Mucosa of stomach (tissue), 1 donor: Measurements from ENCODE around the gene MIDN.
"Not testable (repeated sequence)": the region's sequence is repeated elsewhere in the genome, so short reads cannot be mapped to it uniquely, and the experiment has no call there.

Experiments used
- H3K27me3 ChIP-seq: one replicate; pipeline ENCODE4 v1.7.0; 2013; ENCODE audit warnings: mild to moderate bottlenecking, low read length; ENCODE audit not compliant: control insufficient read depth, insufficient read depth
- H3K36me3 ChIP-seq: one replicate; pipeline ENCODE4 v1.7.0; 2013; ENCODE audit warnings: low read length; ENCODE audit not compliant: control insufficient read depth, insufficient read depth
- H3K4me1 ChIP-seq: one replicate; pipeline ENCODE4 v1.7.0; 2013; ENCODE audit warnings: mild to moderate bottlenecking, low read length; ENCODE audit not compliant: control insufficient read depth, insufficient read depth
- H3K4me3 ChIP-seq: one replicate; pipeline ENCODE4 v1.7.0; 2013; ENCODE audit warnings: low read length
- H3K9ac ChIP-seq: one replicate; pipeline ENCODE4 v1.7.0; 2013; ENCODE audit warnings: mild to moderate bottlenecking, low read length, moderate library complexity
- H3K9me3 ChIP-seq: one replicate; pipeline ENCODE4 v1.7.0; 2013; ENCODE audit warnings: mild to moderate bottlenecking, low read length, moderate library complexity; ENCODE audit not compliant: control insufficient read depth
- donor health status: Pancreatic carcinoma.

Gene MIDN

DNA sequence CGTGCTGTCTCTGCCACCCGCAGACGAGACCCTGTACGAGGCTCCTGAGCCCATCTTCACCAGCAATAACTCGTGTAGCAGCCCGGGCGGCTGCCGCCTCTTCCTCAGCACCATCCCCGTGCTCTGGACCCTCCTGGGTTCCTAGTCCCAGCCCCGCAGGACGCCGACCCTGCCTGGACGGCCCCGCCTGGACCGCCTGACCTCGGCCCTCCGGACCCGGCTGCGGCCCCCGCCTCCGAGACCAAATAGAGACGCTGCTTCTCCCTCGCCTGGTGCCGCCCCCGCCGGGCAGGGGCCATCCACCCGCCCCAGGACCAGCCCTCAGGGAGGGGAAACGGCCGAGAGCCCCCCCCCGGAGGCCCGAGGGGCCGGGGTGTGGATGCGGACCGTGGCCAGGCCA lies 51.4 kb downstream of the MIDN start:
- Histone ChIP-seq H3K36me3 (no peaks in the 10 kb centered on the region), H3K9ac (no peak overlapping the region), H3K4me1 (peaks cover 17% of the 10 kb centered on the region), H3K27me3 (peaks cover 13% of the 10 kb centered on the region), H3K9me3 (no peaks in the 10 kb centered on the region), H3K4me3 (no peak overlapping the region)

- no peaks in the 10 kb centered on the region for H3K9me3 ChIP-seq
- H3K9ac ChIP-seq: no peak overlapping the region
- peaks cover 6% of the 10 kb centered on the region for H3K27me3 ChIP-seq
- H3K4me1 ChIP-seq: peaks cover 16% of the 10 kb centered on the region
- no peak overlapping the region for H3K4me3 ChIP-seq
- H3K36me3 ChIP-seq: no peaks in the 10 kb centered on the region
Observed at GRCh38 chr19:1300744-1301490, 52.5 kb downstream of the MIDN start.

GRCh38 chr19:1302533-1303239 lies 54.3 kb downstream of the MIDN start:
- H3K4me3 ChIP-seq: no peak overlapping the region
- H3K36me3 ChIP-seq: no peaks in the 10 kb centered on the region
- H3K27me3 ChIP-seq: no peaks in the 10 kb centered on the region
- peaks cover 16% of the 10 kb centered on the region for H3K4me1 ChIP-seq
- no peak overlapping the region for H3K9ac ChIP-seq
- no peaks in the 10 kb centered on the region for H3K9me3 ChIP-seq

DNA sequence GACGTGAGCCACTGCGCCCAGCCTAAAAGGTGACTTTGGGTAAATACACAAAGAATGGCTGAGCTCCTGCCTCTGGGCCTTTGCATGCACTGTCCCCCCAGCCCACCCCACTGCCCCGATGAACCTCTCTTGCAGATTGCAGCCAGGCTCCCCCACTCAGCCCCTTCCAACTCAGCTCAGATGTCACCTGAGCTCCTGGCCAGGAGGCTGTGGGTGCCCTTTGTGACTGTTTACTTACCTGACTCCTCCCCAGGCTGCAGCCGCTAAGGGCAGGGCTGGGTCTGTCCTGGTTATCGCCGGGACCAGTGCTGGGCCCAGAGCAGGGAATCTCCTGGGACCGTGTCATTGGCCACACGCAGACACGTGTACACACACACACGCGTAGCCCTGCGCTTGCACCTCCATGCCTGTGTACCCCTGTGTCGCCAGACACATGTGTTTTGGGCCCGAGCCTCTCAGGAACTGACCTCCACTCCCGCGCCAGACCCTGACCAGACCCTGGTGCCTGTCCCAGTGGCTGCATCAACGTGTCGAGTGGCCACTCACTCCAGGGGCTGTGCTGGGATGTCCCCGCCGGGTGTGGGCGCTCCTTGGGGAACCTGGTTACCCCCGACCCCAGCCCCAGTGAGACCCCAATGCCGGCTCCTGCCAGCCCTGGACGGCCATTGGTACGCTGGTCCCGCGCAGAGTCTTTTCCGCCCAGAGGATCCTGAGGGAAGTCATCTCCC lies 56.0 kb downstream of the MIDN start:
- H3K4me1 ChIP-seq: peaks cover 16% of the 10 kb centered on the region
- H3K4me3 ChIP-seq: no peak overlapping the region
- no peak overlapping the region for H3K9ac ChIP-seq
- no peaks in the 10 kb centered on the region for H3K27me3 ChIP-seq
- no peaks in the 10 kb centered on the region for H3K36me3 ChIP-seq
- no peaks in the 10 kb centered on the region for H3K9me3 ChIP-seq

DNA sequence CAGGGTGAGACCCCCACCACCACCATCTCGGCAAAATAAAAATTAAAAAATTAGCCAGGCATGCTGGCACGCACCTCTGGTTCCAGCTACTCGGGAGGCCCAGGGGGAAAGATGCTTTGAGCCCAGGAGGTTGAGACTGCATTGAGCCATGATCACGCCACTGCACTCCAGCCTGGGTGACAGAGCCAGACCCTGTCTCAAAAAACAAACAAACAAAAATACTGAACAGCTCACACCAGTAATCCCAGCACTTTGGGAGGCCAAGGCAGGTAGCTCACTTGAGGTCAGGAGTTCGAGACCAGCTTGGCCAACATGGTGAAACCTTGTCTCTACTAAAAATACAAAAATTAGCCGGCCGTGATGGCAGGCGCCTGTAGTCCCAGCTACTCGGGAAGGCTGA lies 57.0 kb downstream of the MIDN start:
- not testable (repeated sequence) for H3K27me3 ChIP-seq, H3K9me3 ChIP-seq, H3K9ac ChIP-seq, H3K36me3 ChIP-seq, H3K4me3 ChIP-seq
- H3K4me1 ChIP-seq: peaks cover 16% of the 10 kb centered on the region

GRCh38 chr19:1307320-1307719 lies 58.9 kb downstream of the MIDN start:
- Histone ChIP-seq H3K9me3 (no peaks in the 10 kb centered on the region), H3K36me3 (no peaks in the 10 kb centered on the region), H3K4me1 (peaks cover 16% of the 10 kb centered on the region), H3K27me3 (no peaks in the 10 kb centered on the region), H3K9ac (no peak overlapping the region), H3K4me3 (no peak overlapping the region)

- H3K4me1 ChIP-seq: peaks cover 16% of the 10 kb centered on the region
- no peaks in the 10 kb centered on the region for H3K9me3 ChIP-seq
- no peaks in the 10 kb centered on the region for H3K36me3 ChIP-seq
- H3K4me3 ChIP-seq: no peak overlapping the region
- no peak overlapping the region for H3K9ac ChIP-seq
- H3K27me3 ChIP-seq: no peaks in the 10 kb centered on the region
Observed at GRCh38 chr19:1307755-1308303, 59.4 kb downstream of the MIDN start.

DNA sequence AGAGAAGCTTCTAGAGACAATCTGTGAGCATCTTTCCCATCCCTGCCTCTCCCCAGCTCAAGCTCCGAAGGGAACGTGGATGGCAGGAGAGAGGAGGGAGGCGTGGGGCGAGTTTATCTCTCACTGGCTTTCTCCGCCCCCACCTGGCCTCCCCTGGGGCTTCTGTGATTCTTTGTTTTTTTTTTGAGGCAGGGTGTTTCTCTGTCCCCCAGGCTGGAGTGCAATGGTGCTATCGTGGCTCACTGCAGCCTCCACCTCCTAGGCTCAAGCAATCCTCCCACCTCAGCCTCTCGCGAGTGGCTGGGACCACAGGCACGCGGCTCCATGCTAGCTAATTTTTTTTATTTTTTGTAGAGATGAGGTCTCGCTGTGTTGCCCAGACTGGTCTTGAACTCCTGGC lies 60.3 kb downstream of the MIDN start:
- no peaks in the 10 kb centered on the region for H3K36me3 ChIP-seq
- H3K9me3 ChIP-seq: no peaks in the 10 kb centered on the region
- peaks cover 3% of the 10 kb centered on the region for H3K27me3 ChIP-seq

More for the DNA sequence above, 60.3 kb downstream of the MIDN start:
- Histone ChIP-seq H3K4me3 (no peak overlapping the region), H3K4me1 (peaks cover 22% of the 10 kb centered on the region), H3K9ac (no peak overlapping the region)
